D341Med (cell line): ENCODE measurements around the gene CRIP2.
A peak's percentile ranks its signal among the peaks of the same experiment; 100 is the strongest.

Experiments used
- DNase-seq: peaks from one replicate; pipeline ENCODE4 v3.0.0; 2012; ENCODE audit warnings: low spot score

The CRIP2 gene

GRCh38 chr14:105499256-105500035 is 24.8 kb downstream of the CRIP2 start:
- no peak for DNase-seq

GRCh38 chr14:105500036-105500725 is 25.6 kb downstream of the CRIP2 start:
- no peak for DNase-seq

- DNase-seq, result no peak
Observed at GRCh38 chr14:105500726-105501101, 26.1 kb downstream of the CRIP2 start.

- no peak for DNase-seq
Observed at GRCh38 chr14:105501504-105502291, 27.1 kb downstream of the CRIP2 start.

GRCh38 chr14:105502446-105503295 is 28.1 kb downstream of the CRIP2 start:
- DNase-seq, result no peak

GRCh38 chr14:105503296-105503640 is 28.6 kb downstream of the CRIP2 start:
- DNase-seq, result no peak

GRCh38 chr14:105503935-105504692 is 29.5 kb downstream of the CRIP2 start:
- no peak for DNase-seq

GRCh38 chr14:105505101-105505500 is 30.5 kb downstream of the CRIP2 start:
- no peak for DNase-seq

- no peak for DNase-seq
Observed at GRCh38 chr14:105507247-105507646, 32.6 kb downstream of the CRIP2 start.

- no peak for DNase-seq
Observed at GRCh38 chr14:105508069-105508468, 33.4 kb downstream of the CRIP2 start.

GRCh38 chr14:105508601-105509000 is 34.0 kb downstream of the CRIP2 start:
- DNase-seq, result no peak

GRCh38 chr14:105517096-105517495 is 42.5 kb downstream of the CRIP2 start:
- no peak for DNase-seq

GRCh38 chr14:105519946-105520698 is 45.5 kb downstream of the CRIP2 start:
- no peak for DNase-seq

GRCh38 chr14:105525326-105525725 is 50.7 kb downstream of the CRIP2 start:
- DNase-seq, result no peak

- DNase-seq, result peak; percentile 86
Observed at GRCh38 chr14:105525861-105526775, 51.5 kb downstream of the CRIP2 start, which contains the start of gene TMEM121. TSS of gene TMEM121 (plus strand) at chr14:105526583. CDS start at chr14:105528835, 2,252 bp downstream.

- no peak for DNase-seq
Observed at GRCh38 chr14:105526776-105527380, 52.3 kb downstream of the CRIP2 start.

GRCh38 chr14:105527381-105527825 is 52.8 kb downstream of the CRIP2 start:
- DNase-seq, result peak; percentile 29

- DNase-seq, result peak; percentile 97
Observed at GRCh38 chr14:105527826-105528585, 53.4 kb downstream of the CRIP2 start.
